22Rv1 (cell line): Measurements from ENCODE around the gene SP100.

Experiments used
- H3K27ac ChIP-seq: fragments of 450-650 bp; 2 replicates; pipeline ENCODE4 v1.5.1; 2017
- CTCF ChIP-seq: fragments of 450-650 bp; IDR thresholded peaks from 2 replicates; pipeline ENCODE4 v1.5.1; 2017; ENCODE audit warnings: mild to moderate bottlenecking
- ZFX ChIP-seq: fragments of 450-650 bp; IDR thresholded peaks from 2 replicates; pipeline ENCODE4 v1.6.1; 2017; ENCODE audit warnings: antibody characterized with exemption, borderline replicate concordance

Gene SP100

GRCh38 chr2:230542751-230543150, 126.8 kb downstream of the SP100 start:
- no peak overlapping the region for H3K27ac ChIP-seq
- TF ChIP-seq CTCF (no peak), ZFX (no peak)

- no peak overlapping the region for H3K27ac ChIP-seq
- no peak for TF ChIP-seq CTCF
- no peak for TF ChIP-seq ZFX
These were observed 136.2 kb downstream of the SP100 start for GRCh38 chr2:230552181-230552580.

DNA sequence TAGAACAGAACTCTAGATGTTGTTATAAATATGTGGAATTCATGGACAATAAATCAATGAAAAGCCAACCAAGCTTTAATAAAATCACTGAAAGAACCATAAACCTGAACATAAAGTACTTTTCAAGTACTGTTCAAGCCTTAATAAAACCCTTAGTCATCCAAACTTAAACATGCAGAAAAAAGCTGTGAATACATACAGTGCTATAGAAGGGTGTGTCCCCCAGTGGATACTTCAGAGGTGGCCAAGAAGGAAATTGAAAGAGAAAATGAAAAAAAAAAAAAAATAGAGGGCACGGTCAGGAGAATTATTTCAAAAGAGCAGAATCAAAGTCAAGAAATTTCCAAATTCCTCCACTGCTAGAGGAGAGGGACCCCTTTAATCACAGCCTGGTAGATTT, 141.1 kb downstream of the SP100 start:
- TF ChIP-seq ZFX: no peak
- no peak overlapping the region for H3K27ac ChIP-seq

- TF ChIP-seq ZFX (no peak), CTCF (no peak)
- no peak overlapping the region for H3K27ac ChIP-seq
These were observed 149.1 kb downstream of the SP100 start for GRCh38 chr2:230564805-230565779.

DNA sequence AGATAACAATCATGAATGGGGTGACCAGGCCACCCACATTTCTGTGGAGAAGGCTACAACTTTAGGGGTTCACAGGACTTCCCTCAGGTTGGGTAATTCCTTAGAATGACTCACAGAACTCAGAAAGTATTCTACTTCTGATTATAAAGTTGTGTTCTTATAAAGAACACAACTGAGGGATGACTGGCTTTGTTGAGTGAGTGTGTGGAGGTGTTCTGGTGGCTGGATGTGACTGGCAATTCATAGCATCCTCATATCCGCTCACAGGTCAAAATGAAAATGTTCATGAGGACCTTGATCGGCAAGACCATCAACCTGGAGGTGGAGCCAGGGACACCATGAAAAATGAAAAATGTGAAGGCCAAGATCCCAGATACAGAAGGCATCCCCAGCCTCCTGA, 153.3 kb downstream of the SP100 start:
- TF ChIP-seq ZFX: no peak
- TF ChIP-seq CTCF: no peak
- H3K27ac ChIP-seq: no peak overlapping the region

- H3K27ac ChIP-seq: no peak overlapping the region
- TF ChIP-seq CTCF (no peak), ZFX (no peak)
These were observed 155.0 kb downstream of the SP100 start for GRCh38 chr2:230570987-230571386.

DNA sequence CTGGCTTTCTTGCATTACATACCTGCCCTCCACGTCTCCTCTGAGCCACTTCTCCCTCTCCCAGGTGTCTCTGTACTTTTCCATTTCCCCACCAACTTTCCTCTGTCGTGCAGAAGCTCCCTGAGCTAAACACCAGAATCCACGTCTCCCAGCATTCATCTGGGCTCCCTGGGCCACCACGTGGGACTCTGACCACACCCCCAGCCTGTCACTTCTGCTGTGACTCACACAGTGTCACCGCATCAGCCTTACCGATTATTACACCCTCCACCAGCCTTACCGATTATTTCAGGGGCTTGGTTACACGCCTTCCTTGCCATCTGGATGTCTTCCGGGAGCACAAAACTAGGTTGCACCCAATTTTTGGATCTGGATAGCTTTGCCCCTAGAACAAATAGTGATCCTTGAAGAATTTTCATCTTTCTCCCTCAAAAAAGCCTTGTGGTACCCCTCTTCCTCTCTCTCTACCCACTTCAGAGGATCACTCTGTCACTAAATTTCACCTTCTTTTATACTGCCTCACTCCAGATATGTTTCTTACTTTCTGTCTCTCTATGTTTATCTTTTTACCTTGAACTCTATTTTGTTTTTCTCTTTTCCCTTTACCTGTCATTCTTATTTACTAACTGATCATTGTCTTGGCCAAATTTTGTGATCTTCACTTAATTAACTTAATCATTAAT, 159.8 kb downstream of the SP100 start:
- TF ChIP-seq ZFX (no peak), CTCF (no peak)
- H3K27ac ChIP-seq: no peak overlapping the region
